ENCODE data around the gene TYW1B.

Gene TYW1B

DNA sequence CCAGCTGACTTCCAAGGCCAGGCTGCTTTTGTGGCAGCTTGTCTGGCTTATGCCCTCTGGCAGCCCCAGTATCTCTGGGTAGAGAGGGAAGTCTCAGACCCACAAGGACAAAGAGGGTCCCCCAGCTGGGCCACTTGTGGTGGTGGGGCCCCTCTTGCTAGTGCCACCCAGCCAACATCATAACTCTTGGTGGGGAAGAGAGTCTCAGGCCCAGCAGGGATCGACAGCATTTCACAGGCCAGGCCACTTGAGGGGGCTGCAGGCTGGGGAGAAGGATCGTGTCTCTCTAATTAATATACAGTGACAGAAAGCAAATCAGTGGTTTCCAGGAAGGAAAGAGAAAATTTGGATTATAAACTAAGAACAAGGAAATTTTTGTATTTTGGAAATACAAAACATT is 76.0 kb downstream of the TYW1B start:
- TF ChIP-seq POLR2AphosphoS5 (IDR thresholded peaks at IDR 0.05; ENCODE audit: low read depth, low read length) (no peak), FOXP2 (optimal IDR thresholded peaks at IDR 0.05; ENCODE audit: borderline replicate concordance, extremely low read depth, extremely low read length, insufficient read depth) (no peak), TAF1 (IDR thresholded peaks at IDR 0.05; ENCODE audit: borderline replicate concordance, insufficient read depth, low read length) (no peak), SIN3A (IDR thresholded peaks at IDR 0.05; ENCODE audit: borderline replicate concordance, insufficient read depth, low read length) (no peak)
- TF ChIP-seq, protein P1, sequence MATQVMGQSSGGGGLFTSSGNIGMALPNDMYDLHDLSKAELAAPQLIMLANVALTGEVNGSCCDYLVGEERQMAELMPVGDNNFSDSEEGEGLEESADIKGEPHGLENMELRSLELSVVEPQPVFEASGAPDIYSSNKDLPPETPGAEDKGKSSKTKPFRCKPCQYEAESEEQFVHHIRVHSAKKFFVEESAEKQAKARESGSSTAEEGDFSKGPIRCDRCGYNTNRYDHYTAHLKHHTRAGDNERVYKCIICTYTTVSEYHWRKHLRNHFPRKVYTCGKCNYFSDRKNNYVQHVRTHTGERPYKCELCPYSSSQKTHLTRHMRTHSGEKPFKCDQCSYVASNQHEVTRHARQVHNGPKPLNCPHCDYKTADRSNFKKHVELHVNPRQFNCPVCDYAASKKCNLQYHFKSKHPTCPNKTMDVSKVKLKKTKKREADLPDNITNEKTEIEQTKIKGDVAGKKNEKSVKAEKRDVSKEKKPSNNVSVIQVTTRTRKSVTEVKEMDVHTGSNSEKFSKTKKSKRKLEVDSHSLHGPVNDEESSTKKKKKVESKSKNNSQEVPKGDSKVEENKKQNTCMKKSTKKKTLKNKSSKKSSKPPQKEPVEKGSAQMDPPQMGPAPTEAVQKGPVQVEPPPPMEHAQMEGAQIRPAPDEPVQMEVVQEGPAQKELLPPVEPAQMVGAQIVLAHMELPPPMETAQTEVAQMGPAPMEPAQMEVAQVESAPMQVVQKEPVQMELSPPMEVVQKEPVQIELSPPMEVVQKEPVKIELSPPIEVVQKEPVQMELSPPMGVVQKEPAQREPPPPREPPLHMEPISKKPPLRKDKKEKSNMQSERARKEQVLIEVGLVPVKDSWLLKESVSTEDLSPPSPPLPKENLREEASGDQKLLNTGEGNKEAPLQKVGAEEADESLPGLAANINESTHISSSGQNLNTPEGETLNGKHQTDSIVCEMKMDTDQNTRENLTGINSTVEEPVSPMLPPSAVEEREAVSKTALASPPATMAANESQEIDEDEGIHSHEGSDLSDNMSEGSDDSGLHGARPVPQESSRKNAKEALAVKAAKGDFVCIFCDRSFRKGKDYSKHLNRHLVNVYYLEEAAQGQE (IDR thresholded peaks at IDR 0.05; ENCODE audit: insufficient read depth in 1 of 2, low read depth in 2 of 2, low read length in 2 of 2): no peak

DNA sequence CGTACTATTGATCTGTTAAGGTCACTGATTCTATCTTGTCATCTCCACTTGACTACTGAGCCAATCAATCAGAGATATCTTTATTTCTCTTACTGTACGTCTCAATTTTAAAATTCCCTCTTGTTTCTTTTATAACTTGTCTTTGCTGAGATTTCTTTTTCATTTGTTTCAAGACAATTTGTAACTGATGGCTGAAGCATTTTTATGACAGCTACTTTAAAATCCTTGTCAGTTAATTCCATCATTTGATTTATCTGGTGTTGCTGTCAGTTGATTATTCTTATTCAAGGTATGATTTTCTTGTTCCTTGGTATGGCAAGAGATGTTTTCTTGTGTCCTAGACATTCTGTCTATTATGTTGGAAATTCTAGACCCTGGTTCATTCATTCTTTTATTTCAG is 76.6 kb downstream of the TYW1B start:
- TF ChIP-seq, protein P1 (IDR thresholded peaks at IDR 0.05; ENCODE audit: insufficient read depth in 1 of 2, low read depth in 2 of 2, low read length in 2 of 2): no peak
- TF ChIP-seq POLR2AphosphoS5 (IDR thresholded peaks at IDR 0.05; ENCODE audit: low read depth, low read length): no peak
- no peak for TF ChIP-seq TAF1 (IDR thresholded peaks at IDR 0.05; ENCODE audit: borderline replicate concordance, insufficient read depth, low read length)
- no peak for TF ChIP-seq SIN3A (IDR thresholded peaks at IDR 0.05; ENCODE audit: borderline replicate concordance, insufficient read depth, low read length)
- no peak for TF ChIP-seq FOXP2 (optimal IDR thresholded peaks at IDR 0.05; ENCODE audit: borderline replicate concordance, extremely low read depth, extremely low read length, insufficient read depth)

DNA sequence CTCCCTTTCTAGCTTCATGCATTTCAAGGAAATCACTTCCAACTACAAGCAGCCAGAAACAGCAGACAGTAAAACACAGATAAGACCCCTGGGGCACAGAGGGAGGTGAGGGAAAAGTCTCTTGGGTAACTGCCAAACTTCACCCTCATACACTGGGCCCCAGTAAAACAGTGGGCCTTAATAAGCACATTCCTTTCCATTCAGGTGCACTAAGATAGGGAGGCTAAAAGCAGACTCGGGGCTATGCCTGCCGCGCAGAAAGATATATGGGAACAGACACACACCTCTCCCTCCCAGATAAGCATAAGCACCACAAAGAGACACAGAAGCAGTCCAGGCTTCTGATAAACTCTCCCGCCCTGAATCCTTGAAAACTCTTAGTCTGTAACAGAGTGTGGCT is 117.0 kb downstream of the TYW1B start:
- TF ChIP-seq FOXP2 (optimal IDR thresholded peaks at IDR 0.05; ENCODE audit: borderline replicate concordance, extremely low read depth, extremely low read length, insufficient read depth) (no peak), SIN3A (IDR thresholded peaks at IDR 0.05; ENCODE audit: borderline replicate concordance, insufficient read depth, low read length) (no peak), TAF1 (IDR thresholded peaks at IDR 0.05; ENCODE audit: borderline replicate concordance, insufficient read depth, low read length) (no peak), POLR2AphosphoS5 (IDR thresholded peaks at IDR 0.05; ENCODE audit: low read depth, low read length) (no peak)
- TF ChIP-seq, protein P1 (IDR thresholded peaks at IDR 0.05; ENCODE audit: insufficient read depth in 1 of 2, low read depth in 2 of 2, low read length in 2 of 2): no peak

DNA sequence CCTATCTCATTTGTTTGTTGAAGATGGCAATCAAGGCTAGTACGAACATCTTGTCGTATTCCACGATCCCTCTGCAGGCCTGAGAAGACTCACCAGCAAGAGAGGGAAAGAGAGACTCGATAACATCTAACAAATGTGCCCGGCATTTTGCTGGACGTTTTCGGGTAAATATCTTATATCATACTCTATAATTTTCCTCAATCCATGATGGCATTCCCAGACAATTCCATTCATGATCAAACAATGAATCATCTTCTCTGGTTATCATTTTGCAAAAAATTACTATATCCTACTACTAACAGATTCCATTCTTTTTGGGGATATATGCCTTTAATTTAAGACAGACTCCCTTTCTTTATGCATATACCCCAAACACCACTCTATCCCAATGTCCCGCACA is 118.1 kb downstream of the TYW1B start:
- TF ChIP-seq POLR2AphosphoS5 (IDR thresholded peaks at IDR 0.05; ENCODE audit: low read depth, low read length): no peak
- TF ChIP-seq SIN3A (IDR thresholded peaks at IDR 0.05; ENCODE audit: borderline replicate concordance, insufficient read depth, low read length): no peak
- TF ChIP-seq, protein P1 (IDR thresholded peaks at IDR 0.05; ENCODE audit: insufficient read depth in 1 of 2, low read depth in 2 of 2, low read length in 2 of 2): no peak
- TF ChIP-seq FOXP2 (optimal IDR thresholded peaks at IDR 0.05; ENCODE audit: borderline replicate concordance, extremely low read depth, extremely low read length, insufficient read depth): no peak
- no peak for TF ChIP-seq TAF1 (IDR thresholded peaks at IDR 0.05; ENCODE audit: borderline replicate concordance, insufficient read depth, low read length)

DNA sequence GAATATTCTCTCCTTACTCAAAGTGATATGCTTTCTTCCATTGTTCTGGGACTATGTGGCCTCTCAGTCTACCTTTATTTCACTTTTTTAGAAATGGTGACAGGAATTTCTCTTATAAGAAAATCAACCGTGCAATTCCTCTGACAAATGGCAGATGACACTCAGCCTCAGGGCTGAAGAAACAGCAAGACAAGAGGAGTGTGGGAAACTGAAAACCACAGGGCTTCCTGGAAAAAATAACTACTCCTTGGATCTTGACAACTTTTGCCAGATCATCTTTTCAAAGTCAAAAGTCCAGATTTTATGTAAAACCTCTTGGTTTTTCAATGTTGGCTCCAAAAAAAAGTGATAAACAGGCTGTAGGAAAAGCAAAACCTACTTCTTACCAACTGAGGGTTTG is 121.5 kb downstream of the TYW1B start:
- TF ChIP-seq, protein P1 (IDR thresholded peaks at IDR 0.05; ENCODE audit: insufficient read depth in 1 of 2, low read depth in 2 of 2, low read length in 2 of 2): no peak
- TF ChIP-seq SIN3A (IDR thresholded peaks at IDR 0.05; ENCODE audit: borderline replicate concordance, insufficient read depth, low read length) (no peak), TAF1 (IDR thresholded peaks at IDR 0.05; ENCODE audit: borderline replicate concordance, insufficient read depth, low read length) (no peak), POLR2AphosphoS5 (IDR thresholded peaks at IDR 0.05; ENCODE audit: low read depth, low read length) (no peak)

All from PFSK-1 (cell line).